Measurements from ENCODE around the gene FAF1.
"Not testable (repeated sequence)": the region's sequence is repeated elsewhere in the genome, so short reads cannot be mapped to it uniquely, and the experiment has no call there.

FAF1 gene

DNA sequence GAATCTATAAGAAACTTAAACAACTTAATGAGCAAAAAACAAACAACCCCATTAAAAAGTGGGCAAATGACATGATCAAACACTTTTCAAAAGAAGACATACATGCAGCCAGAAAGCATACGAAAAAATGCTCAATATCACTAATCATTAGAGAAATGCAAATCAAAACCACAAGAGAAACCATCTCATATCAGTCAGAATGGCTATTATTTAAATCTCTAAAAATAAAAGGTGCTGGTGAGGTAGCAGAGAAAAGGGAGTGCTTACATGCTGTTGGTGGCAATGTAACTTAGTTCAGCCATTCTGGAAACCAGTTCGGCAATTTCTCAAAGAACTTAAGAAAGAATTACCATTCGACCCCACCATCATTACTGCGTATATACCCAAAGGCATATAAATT lies 147.7 kb downstream of the FAF1 start:
- no peak for ATAC-seq (replicated peaks; ENCODE audit: extremely low read depth, poor library complexity, severe bottlenecking)
- Mint-ChIP-seq H3K9me3 (peaks cover 12% of the 10 kb centered on the region), H3K27ac (ENCODE audit: low read depth) (no peak overlapping the region)

GRCh38 chr1:50808296-50808695 lies 151.8 kb downstream of the FAF1 start:
- Mint-ChIP-seq H3K4me3 (no peak overlapping the region), H3K4me1 (peaks cover 76% of the 10 kb centered on the region), H3K27ac (ENCODE audit: low read depth) (no peak overlapping the region), H3K9me3 (peaks cover 17% of the 10 kb centered on the region), H3K27me3 (no peaks in the 10 kb centered on the region), H3K36me3 (ENCODE audit: insufficient read depth) (no peaks in the 10 kb centered on the region)
- DNase-seq (ENCODE audit: low spot score in 2 of 2) = no peak
- no peak for ATAC-seq (replicated peaks; ENCODE audit: extremely low read depth, poor library complexity, severe bottlenecking)

More for the DNA sequence above, 147.7 kb downstream of the FAF1 start:
- no peak for DNase-seq (ENCODE audit: low spot score in 2 of 2)
- no peaks in the 10 kb centered on the region for H3K27me3 Mint-ChIP-seq
- no peaks in the 10 kb centered on the region for H3K36me3 Mint-ChIP-seq (ENCODE audit: insufficient read depth)
- H3K4me3 Mint-ChIP-seq = no peak overlapping the region
- peaks cover 54% of the 10 kb centered on the region for H3K4me1 Mint-ChIP-seq

GRCh38 chr1:50796272-50796671 lies 163.8 kb downstream of the FAF1 start:
- Mint-ChIP-seq H3K4me3 (no peak overlapping the region), H3K9me3 (no peaks in the 10 kb centered on the region), H3K27ac (ENCODE audit: low read depth) (peak overlapping the region; percentile 20), H3K36me3 (ENCODE audit: insufficient read depth) (peaks cover 4% of the 10 kb centered on the region), H3K4me1 (peaks cover 18% of the 10 kb centered on the region), H3K27me3 (no peaks in the 10 kb centered on the region)
- no peak for DNase-seq (ENCODE audit: low spot score in 2 of 2)
- ATAC-seq (replicated peaks; ENCODE audit: extremely low read depth, poor library complexity, severe bottlenecking) = no peak

- Mint-ChIP-seq H3K27me3 (no peaks in the 10 kb centered on the region), H3K4me3 (no peak overlapping the region), H3K36me3 (ENCODE audit: insufficient read depth) (peaks cover 1% of the 10 kb centered on the region), H3K4me1 (peaks cover 11% of the 10 kb centered on the region), H3K9me3 (no peaks in the 10 kb centered on the region), H3K27ac (ENCODE audit: low read depth) (no peak overlapping the region)
- no peak for DNase-seq (ENCODE audit: low spot score in 2 of 2)
- no peak for ATAC-seq (replicated peaks; ENCODE audit: extremely low read depth, poor library complexity, severe bottlenecking)
Observed at GRCh38 chr1:50793521-50793920, 166.5 kb downstream of the FAF1 start.

DNA sequence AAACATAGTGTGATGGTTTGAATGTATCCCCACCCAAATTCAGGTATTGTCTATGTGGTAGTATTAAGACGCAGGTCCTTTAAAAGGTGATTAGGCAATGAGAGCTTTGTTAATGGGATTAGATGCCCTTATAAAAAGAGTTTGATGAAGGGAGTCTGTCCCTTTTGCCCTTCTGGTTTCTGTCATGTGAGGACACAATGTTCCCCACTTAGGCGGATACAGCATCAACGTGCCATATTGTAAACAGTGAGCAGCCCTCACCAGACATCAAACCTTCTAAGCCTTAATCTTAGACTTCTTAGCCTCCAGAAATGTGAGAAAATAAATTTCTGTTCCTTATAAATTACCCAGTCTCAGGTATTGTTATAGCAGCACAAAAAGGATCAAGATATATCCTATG lies 172.8 kb downstream of the FAF1 start:
- ATAC-seq (replicated peaks; ENCODE audit: extremely low read depth, poor library complexity, severe bottlenecking) (no peak), DNase-seq (ENCODE audit: low spot score in 2 of 2) (no peak)
- Mint-ChIP-seq H3K27ac (ENCODE audit: low read depth) (no peak overlapping the region), H3K4me3 (no peak overlapping the region), H3K36me3 (ENCODE audit: insufficient read depth) (peaks cover 3% of the 10 kb centered on the region), H3K9me3 (no peaks in the 10 kb centered on the region), H3K4me1 (peaks cover 24% of the 10 kb centered on the region), H3K27me3 (no peaks in the 10 kb centered on the region)

- peaks cover 7% of the 10 kb centered on the region for H3K36me3 Mint-ChIP-seq (ENCODE audit: insufficient read depth)
- no peaks in the 10 kb centered on the region for H3K9me3 Mint-ChIP-seq
- no peak overlapping the region for H3K27ac Mint-ChIP-seq (ENCODE audit: low read depth)
- no peaks in the 10 kb centered on the region for H3K27me3 Mint-ChIP-seq
- ATAC-seq (replicated peaks; ENCODE audit: extremely low read depth, poor library complexity, severe bottlenecking) (no peak), DNase-seq (ENCODE audit: low spot score in 2 of 2) (no peak)
- H3K4me1 Mint-ChIP-seq = peaks cover 33% of the 10 kb centered on the region
- H3K4me3 Mint-ChIP-seq = no peak overlapping the region
Observed at GRCh38 chr1:50783286-50783685, 176.8 kb downstream of the FAF1 start.

- no peak overlapping the region for H3K27ac Mint-ChIP-seq (ENCODE audit: low read depth)
- no peak overlapping the region for H3K4me3 Mint-ChIP-seq
- ATAC-seq (replicated peaks; ENCODE audit: extremely low read depth, poor library complexity, severe bottlenecking) (no peak), DNase-seq (ENCODE audit: low spot score in 2 of 2) (no peak)
- H3K27me3 Mint-ChIP-seq = no peaks in the 10 kb centered on the region
- H3K36me3 Mint-ChIP-seq (ENCODE audit: insufficient read depth) = peaks cover 7% of the 10 kb centered on the region
- no peaks in the 10 kb centered on the region for H3K9me3 Mint-ChIP-seq
- H3K4me1 Mint-ChIP-seq = peaks cover 33% of the 10 kb centered on the region
Observed at GRCh38 chr1:50780797-50781196, 179.3 kb downstream of the FAF1 start.

- DNase-seq (ENCODE audit: low spot score in 2 of 2) (no peak), ATAC-seq (replicated peaks; ENCODE audit: extremely low read depth, poor library complexity, severe bottlenecking) (no peak)
- H3K9me3 Mint-ChIP-seq = no peaks in the 10 kb centered on the region
- peak overlapping the region; percentile 79 for H3K27ac Mint-ChIP-seq (ENCODE audit: low read depth)
- peaks cover 27% of the 10 kb centered on the region for H3K4me1 Mint-ChIP-seq
- H3K36me3 Mint-ChIP-seq (ENCODE audit: insufficient read depth) = peaks cover 4% of the 10 kb centered on the region
- no peaks in the 10 kb centered on the region for H3K27me3 Mint-ChIP-seq
- H3K4me3 Mint-ChIP-seq = no peak overlapping the region
Observed at GRCh38 chr1:50779801-50780200, 180.3 kb downstream of the FAF1 start.

DNA sequence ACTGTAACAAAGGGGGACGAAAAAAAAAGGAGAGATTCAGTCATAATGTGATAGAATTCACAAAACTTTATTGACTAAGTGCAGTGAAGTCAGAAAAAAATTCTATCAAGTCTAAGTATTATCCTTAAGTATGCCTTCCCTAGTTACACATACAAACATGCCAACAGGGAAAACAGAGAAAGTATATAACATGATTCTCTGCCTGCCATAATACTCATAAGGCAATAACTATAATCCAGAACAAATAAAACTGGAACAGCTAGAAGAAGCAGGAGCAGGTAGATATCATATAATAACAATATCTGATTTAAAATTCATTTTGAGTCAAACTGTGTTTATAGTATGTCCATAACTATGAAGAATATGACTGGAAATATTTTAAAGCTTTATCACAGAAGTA lies 184.3 kb downstream of the FAF1 start:
- Mint-ChIP-seq H3K36me3 (ENCODE audit: insufficient read depth) (peaks cover 3% of the 10 kb centered on the region), H3K4me3 (no peak overlapping the region), H3K4me1 (peaks cover 15% of the 10 kb centered on the region), H3K9me3 (no peaks in the 10 kb centered on the region), H3K27me3 (no peaks in the 10 kb centered on the region), H3K27ac (ENCODE audit: low read depth) (no peak overlapping the region)
- DNase-seq (ENCODE audit: low spot score in 2 of 2) (no peak), ATAC-seq (replicated peaks; ENCODE audit: extremely low read depth, poor library complexity, severe bottlenecking) (no peak)

DNA sequence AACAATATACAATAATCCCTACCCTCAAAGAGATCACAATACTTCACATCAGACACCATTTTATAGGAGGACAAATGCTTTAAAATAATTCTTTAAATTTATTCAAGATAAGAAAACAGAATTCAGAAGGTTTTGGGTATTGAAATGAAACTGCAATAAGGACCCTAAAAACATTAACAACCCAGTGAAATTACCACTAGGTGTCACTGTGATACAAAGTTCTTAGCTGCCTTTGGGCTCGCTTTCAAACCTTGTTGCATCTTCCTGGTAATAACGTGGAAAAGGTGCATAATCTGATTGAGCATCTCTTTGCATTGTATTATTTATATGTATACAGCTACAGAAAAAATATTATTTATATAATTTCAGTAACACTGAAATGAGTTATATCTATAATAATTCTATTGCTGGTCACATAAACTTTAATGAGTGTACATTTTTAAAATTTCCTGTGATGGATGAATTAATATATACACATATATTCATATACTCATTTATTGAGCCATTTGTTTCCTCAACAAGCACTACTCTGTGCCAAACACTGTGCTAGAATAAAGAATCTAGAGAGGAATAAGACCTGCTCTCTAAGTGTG lies 185.2 kb downstream of the FAF1 start:
- Mint-ChIP-seq H3K9me3 (no peaks in the 10 kb centered on the region), H3K4me1 (peaks cover 11% of the 10 kb centered on the region), H3K4me3 (no peak overlapping the region), H3K27me3 (no peaks in the 10 kb centered on the region), H3K27ac (ENCODE audit: low read depth) (no peak overlapping the region), H3K36me3 (ENCODE audit: insufficient read depth) (no peaks in the 10 kb centered on the region)
- DNase-seq (ENCODE audit: low spot score in 2 of 2) (no peak), ATAC-seq (replicated peaks; ENCODE audit: extremely low read depth, poor library complexity, severe bottlenecking) (no peak)

GRCh38 chr1:50766688-50767087 lies 193.4 kb downstream of the FAF1 start:
- H3K27ac Mint-ChIP-seq (ENCODE audit: low read depth) = no peak overlapping the region
- H3K4me1 Mint-ChIP-seq = peaks cover 42% of the 10 kb centered on the region
- peaks cover 5% of the 10 kb centered on the region for H3K36me3 Mint-ChIP-seq (ENCODE audit: insufficient read depth)
- no peak overlapping the region for H3K4me3 Mint-ChIP-seq
- ATAC-seq (replicated peaks; ENCODE audit: extremely low read depth, poor library complexity, severe bottlenecking) (peak; percentile 28), DNase-seq (ENCODE audit: low spot score in 2 of 2) (no peak)
- H3K27me3 Mint-ChIP-seq = no peaks in the 10 kb centered on the region
- H3K9me3 Mint-ChIP-seq = no peaks in the 10 kb centered on the region

GRCh38 chr1:50756543-50756942 lies 203.5 kb downstream of the FAF1 start:
- H3K4me1 Mint-ChIP-seq; H3K36me3 Mint-ChIP-seq (ENCODE audit: insufficient read depth); H3K27ac Mint-ChIP-seq (ENCODE audit: low read depth); H3K4me3 Mint-ChIP-seq; ATAC-seq (replicated peaks; ENCODE audit: extremely low read depth, poor library complexity, severe bottlenecking); H3K9me3 Mint-ChIP-seq; DNase-seq (ENCODE audit: low spot score in 2 of 2); H3K27me3 Mint-ChIP-seq: not testable (repeated sequence)

GRCh38 chr1:50754764-50755163 lies 205.3 kb downstream of the FAF1 start:
- not testable (repeated sequence) for H3K36me3 Mint-ChIP-seq (ENCODE audit: insufficient read depth); H3K4me3 Mint-ChIP-seq; H3K9me3 Mint-ChIP-seq; H3K27me3 Mint-ChIP-seq; DNase-seq (ENCODE audit: low spot score in 2 of 2); ATAC-seq (replicated peaks; ENCODE audit: extremely low read depth, poor library complexity, severe bottlenecking); H3K27ac Mint-ChIP-seq (ENCODE audit: low read depth); H3K4me1 Mint-ChIP-seq
